22Rv1 (cell line): Measurements from ENCODE around the gene TMX3.

Experiments
- H3K27ac ChIP-seq: fragments of 450-650 bp; 2 replicates; pipeline ENCODE4 v1.5.1; 2017
- ZFX ChIP-seq: fragments of 450-650 bp; IDR thresholded peaks from 2 replicates; pipeline ENCODE4 v1.6.1; 2017; ENCODE audit warnings: antibody characterized with exemption, borderline replicate concordance
- TF ChIP-seq, protein P1 (sequence below): fragments of 450-650 bp; IDR thresholded peaks from 2 replicates; pipeline ENCODE4 v1.5.1; 2017; ENCODE audit warnings: mild to moderate bottlenecking

TMX3 gene

DNA sequence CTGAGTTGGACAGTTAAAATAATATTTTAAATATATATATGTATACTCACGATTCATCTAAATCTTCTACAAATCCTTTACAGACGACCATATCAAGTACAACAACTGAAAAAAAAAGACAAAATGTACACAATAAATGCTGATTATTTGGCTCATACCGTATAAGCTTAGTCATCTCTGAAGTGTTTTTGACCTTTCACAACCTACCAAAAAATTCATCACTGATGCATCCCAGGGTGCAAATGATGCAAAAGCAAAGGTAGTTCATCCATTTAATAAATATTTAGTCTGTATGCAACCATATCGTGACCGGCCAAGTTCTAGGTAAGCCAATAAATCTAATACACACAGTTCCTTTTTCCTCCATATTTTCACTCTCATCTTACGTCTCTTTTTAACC, 1.1 kb downstream of the TMX3 start:
- H3K27ac ChIP-seq = no peak overlapping the region; the same call in 1 of the 2 replicates
- no peak for TF ChIP-seq ZFX
- TF ChIP-seq, protein P1, sequence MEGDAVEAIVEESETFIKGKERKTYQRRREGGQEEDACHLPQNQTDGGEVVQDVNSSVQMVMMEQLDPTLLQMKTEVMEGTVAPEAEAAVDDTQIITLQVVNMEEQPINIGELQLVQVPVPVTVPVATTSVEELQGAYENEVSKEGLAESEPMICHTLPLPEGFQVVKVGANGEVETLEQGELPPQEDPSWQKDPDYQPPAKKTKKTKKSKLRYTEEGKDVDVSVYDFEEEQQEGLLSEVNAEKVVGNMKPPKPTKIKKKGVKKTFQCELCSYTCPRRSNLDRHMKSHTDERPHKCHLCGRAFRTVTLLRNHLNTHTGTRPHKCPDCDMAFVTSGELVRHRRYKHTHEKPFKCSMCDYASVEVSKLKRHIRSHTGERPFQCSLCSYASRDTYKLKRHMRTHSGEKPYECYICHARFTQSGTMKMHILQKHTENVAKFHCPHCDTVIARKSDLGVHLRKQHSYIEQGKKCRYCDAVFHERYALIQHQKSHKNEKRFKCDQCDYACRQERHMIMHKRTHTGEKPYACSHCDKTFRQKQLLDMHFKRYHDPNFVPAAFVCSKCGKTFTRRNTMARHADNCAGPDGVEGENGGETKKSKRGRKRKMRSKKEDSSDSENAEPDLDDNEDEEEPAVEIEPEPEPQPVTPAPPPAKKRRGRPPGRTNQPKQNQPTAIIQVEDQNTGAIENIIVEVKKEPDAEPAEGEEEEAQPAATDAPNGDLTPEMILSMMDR = no peak

DNA sequence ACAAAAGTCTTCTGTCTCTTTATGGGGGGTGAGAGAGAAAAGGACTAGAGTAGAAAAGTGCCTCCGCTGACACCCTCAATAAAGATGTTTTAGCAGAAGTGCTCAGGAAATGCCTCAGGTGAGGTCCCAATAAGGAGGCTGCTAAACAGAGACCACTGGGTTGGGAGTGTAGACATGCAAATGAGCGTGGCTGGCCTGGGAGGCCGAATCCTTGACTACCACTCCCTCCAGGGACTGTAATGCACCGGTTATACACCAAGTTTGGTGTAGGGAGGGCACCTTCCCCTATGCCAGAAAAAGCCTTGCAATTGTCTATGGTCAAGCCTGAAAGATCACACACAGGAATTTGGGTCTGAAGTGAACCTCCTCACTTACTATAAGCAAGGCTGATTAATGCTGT, 1.8 kb downstream of the TMX3 start:
- TF ChIP-seq ZFX = no peak
- TF ChIP-seq, protein P1 = no peak
- no peak overlapping the region for H3K27ac ChIP-seq

DNA sequence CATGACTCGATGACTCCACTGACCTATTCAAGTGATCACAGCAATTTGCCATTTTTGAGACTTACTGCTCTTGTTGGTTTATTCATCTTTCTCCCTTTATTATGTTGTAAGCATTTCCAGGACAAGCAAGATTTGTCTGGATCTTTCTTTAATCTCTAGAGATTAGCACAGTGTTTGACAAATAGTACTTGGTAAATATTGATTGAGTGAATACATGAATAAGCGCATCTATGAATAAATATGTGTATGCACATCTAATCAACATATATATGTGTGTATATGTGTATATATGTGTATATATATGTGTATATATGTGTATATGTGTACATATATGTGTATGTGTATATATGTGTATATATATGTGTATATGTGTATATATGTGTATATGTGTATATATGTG, 7.3 kb downstream of the TMX3 start:
- no peak overlapping the region for H3K27ac ChIP-seq
- no peak for TF ChIP-seq ZFX
- TF ChIP-seq, protein P1 = no peak

DNA sequence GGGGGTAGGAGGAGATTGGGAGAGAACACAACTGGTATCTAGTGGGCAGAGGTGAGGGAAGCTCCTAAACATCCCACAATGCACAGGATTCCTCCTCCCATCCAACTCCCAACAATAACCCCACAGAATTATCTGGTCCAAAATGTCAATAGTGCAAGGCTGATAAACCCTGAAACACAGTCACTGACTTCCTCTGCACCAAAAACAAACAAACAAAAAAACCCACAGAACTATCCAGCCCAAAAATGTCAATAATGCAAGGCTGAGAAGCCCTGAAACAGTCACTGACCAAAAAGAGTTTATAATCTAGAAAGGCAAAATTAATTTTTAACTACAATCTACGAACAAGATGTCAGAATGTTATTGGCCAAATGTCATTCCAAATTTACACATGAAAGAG, 9.8 kb downstream of the TMX3 start:
- no peak overlapping the region for H3K27ac ChIP-seq
- TF ChIP-seq, protein P1 = no peak
- TF ChIP-seq ZFX = no peak

DNA sequence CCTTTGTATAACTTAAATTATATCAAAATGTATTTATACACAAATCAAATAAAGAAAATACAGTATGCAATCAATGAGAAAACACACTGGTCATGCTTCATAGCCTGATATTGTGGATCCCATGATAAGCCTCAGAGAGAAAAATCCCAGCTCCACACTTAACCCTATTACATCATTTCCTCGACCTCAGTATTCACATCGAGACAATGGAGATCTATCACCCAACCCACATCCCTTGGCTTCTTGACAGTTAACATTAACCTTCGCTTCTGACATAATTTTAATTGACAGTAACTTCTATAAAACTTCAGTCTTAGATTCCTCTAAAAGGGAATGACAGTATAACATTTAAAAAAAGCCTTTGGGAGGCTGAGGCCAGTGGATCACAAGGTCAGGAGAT, 11.6 kb downstream of the TMX3 start:
- TF ChIP-seq, protein P1 = no peak
- TF ChIP-seq ZFX = no peak
- H3K27ac ChIP-seq = no peak overlapping the region

DNA sequence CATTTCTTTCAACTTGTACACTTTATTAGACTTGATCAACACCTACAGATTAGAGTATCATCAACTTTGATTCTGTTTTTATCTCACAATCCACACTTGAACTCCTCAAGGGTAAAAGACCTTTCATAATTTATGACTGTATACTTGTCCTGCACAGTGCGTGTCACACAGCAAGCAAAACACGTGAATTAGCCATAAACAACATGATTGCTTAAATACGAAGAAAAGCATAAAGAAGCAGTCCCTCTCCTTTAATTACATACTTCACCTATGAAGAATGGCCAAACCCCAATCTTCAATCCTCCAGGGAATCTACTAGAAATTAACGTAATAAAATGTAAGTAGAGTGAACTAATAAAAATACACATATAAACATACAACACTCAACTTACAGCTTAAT, 13.6 kb downstream of the TMX3 start:
- TF ChIP-seq, protein P1 = no peak
- no peak for TF ChIP-seq ZFX
- no peak overlapping the region for H3K27ac ChIP-seq

DNA sequence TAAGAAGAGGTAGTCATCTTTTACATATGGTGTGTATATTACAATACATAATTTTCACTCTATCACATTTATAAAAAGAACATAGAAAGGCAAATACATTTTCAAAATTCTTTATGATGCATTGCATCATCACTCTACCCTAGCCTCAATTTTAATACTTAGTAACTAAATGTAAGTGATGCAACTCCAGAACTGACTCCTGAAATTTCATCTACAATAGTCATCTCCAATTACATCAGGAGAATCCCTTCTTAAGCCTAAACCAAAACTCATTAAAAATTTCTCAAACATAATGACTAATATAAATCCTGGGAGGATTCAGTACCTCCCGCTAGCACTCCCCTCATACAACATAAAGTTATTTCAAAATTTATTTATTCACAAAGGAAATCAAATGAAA, 15.9 kb downstream of the TMX3 start:
- no peak for TF ChIP-seq ZFX
- TF ChIP-seq, protein P1 = no peak
- no peak overlapping the region for H3K27ac ChIP-seq
